ENCODE data around the gene ATP9B. TPM values are rescaled to one million over a fixed set of nuclear protein-coding genes. Genes with fewer than 3 reads are reported as not detected.

The ATP9B gene
- total RNA-seq, 1 donor from 2014 or later = 12.6 TPM

GRCh38 chr18:79229431-79229830 lies 160.2 kb downstream of the ATP9B start:
- H3K9ac ChIP-seq (ENCODE audit: low read length) = no peak overlapping the region
- no peak overlapping the region for H3K4me3 ChIP-seq (ENCODE audit: insufficient read depth, low read depth, low read length)
- DNase-seq (ENCODE audit: low read depth) = no peak
- Mint-ChIP-seq H3K9me3 (ENCODE audit: unreplicated experiment) (no peaks in the 10 kb centered on the region), H3K36me3 (ENCODE audit: low read depth, unreplicated experiment) (peaks cover 8% of the 10 kb centered on the region), H3K27me3 (ENCODE audit: low read depth, unreplicated experiment) (no peaks in the 10 kb centered on the region), H3K27ac (ENCODE audit: unreplicated experiment) (no peak overlapping the region), H3K4me1 (ENCODE audit: low read depth, unreplicated experiment) (peaks cover 2% of the 10 kb centered on the region), H3K4me3 (ENCODE audit: unreplicated experiment) (no peak overlapping the region)
- no peak overlapping the region for H3K4me2 ChIP-seq (ENCODE audit: low read length)
- no peaks in the 10 kb centered on the region for H3K9me3 ChIP-seq (ENCODE audit: insufficient read depth, low read depth, low read length)
- no peaks in the 10 kb centered on the region for H3K27me3 ChIP-seq (ENCODE audit: insufficient read depth, low read length)
- FAIRE-seq = no peak
- H3K27ac ChIP-seq (ENCODE audit: low read depth, low read length) = no peak overlapping the region
- TF ChIP-seq CTCF (IDR thresholded peaks at IDR 0.05; ENCODE audit: insufficient read depth, low read depth, low read length) = no peak
- no peak for TF ChIP-seq EZH2 (IDR thresholded peaks at IDR 0.05; ENCODE audit: insufficient read depth, low read length)
- no peak overlapping the region for H2AFZ ChIP-seq (ENCODE audit: low read depth, low read length)
- H4K20me1 ChIP-seq (ENCODE audit: insufficient read depth, low read length) = no peaks in the 10 kb centered on the region
- no peaks in the 10 kb centered on the region for H3K36me3 ChIP-seq (ENCODE audit: insufficient read depth, low read length)
- H3K79me2 ChIP-seq (ENCODE audit: insufficient read depth, low read length) = no peaks in the 10 kb centered on the region
- peaks cover 2% of the 10 kb centered on the region for H3K4me1 ChIP-seq (ENCODE audit: insufficient read depth, low read length)

GRCh38 chr18:79234438-79234837 lies 165.2 kb downstream of the ATP9B start:
- no peak overlapping the region for H3K4me3 ChIP-seq (ENCODE audit: insufficient read depth, low read depth, low read length)
- no peaks in the 10 kb centered on the region for H3K4me1 ChIP-seq (ENCODE audit: insufficient read depth, low read length)
- FAIRE-seq (no peak), DNase-seq (ENCODE audit: low read depth) (no peak)
- Mint-ChIP-seq H3K4me1 (ENCODE audit: low read depth, unreplicated experiment) (no peaks in the 10 kb centered on the region), H3K9me3 (ENCODE audit: unreplicated experiment) (peaks cover 1% of the 10 kb centered on the region), H3K27ac (ENCODE audit: unreplicated experiment) (no peak overlapping the region), H3K27me3 (ENCODE audit: low read depth, unreplicated experiment) (no peaks in the 10 kb centered on the region), H3K36me3 (ENCODE audit: low read depth, unreplicated experiment) (peaks cover 2% of the 10 kb centered on the region), H3K4me3 (ENCODE audit: unreplicated experiment) (no peak overlapping the region)
- H3K9me3 ChIP-seq (ENCODE audit: insufficient read depth, low read depth, low read length) = no peaks in the 10 kb centered on the region
- no peaks in the 10 kb centered on the region for H4K20me1 ChIP-seq (ENCODE audit: insufficient read depth, low read length)
- no peak overlapping the region for H3K4me2 ChIP-seq (ENCODE audit: low read length)
- no peak overlapping the region for H2AFZ ChIP-seq (ENCODE audit: low read depth, low read length)
- TF ChIP-seq CTCF (IDR thresholded peaks at IDR 0.05; ENCODE audit: insufficient read depth, low read depth, low read length) (no peak), EZH2 (IDR thresholded peaks at IDR 0.05; ENCODE audit: insufficient read depth, low read length) (no peak)
- H3K27me3 ChIP-seq (ENCODE audit: insufficient read depth, low read length) = no peaks in the 10 kb centered on the region
- no peak overlapping the region for H3K9ac ChIP-seq (ENCODE audit: low read length)
- no peaks in the 10 kb centered on the region for H3K79me2 ChIP-seq (ENCODE audit: insufficient read depth, low read length)
- no peak overlapping the region for H3K27ac ChIP-seq (ENCODE audit: low read depth, low read length)
- no peaks in the 10 kb centered on the region for H3K36me3 ChIP-seq (ENCODE audit: insufficient read depth, low read length)

- Histone ChIP-seq H3K4me1 (ENCODE audit: insufficient read depth, low read length) (no peaks in the 10 kb centered on the region), H3K9ac (ENCODE audit: low read length) (no peak overlapping the region), H2AFZ (ENCODE audit: low read depth, low read length) (no peak overlapping the region), H3K27me3 (ENCODE audit: insufficient read depth, low read length) (no peaks in the 10 kb centered on the region), H3K9me3 (ENCODE audit: insufficient read depth, low read depth, low read length) (no peaks in the 10 kb centered on the region), H3K79me2 (ENCODE audit: insufficient read depth, low read length) (no peaks in the 10 kb centered on the region), H3K36me3 (ENCODE audit: insufficient read depth, low read length) (no peaks in the 10 kb centered on the region), H4K20me1 (ENCODE audit: insufficient read depth, low read length) (no peaks in the 10 kb centered on the region), H3K4me2 (ENCODE audit: low read length) (no peak overlapping the region), H3K27ac (ENCODE audit: low read depth, low read length) (no peak overlapping the region), H3K4me3 (ENCODE audit: insufficient read depth, low read depth, low read length) (no peak overlapping the region)
- no peaks in the 10 kb centered on the region for H3K4me1 Mint-ChIP-seq (ENCODE audit: low read depth, unreplicated experiment)
- FAIRE-seq (no peak), DNase-seq (ENCODE audit: low read depth) (no peak)
- H3K27ac Mint-ChIP-seq (ENCODE audit: unreplicated experiment) = no peak overlapping the region
- TF ChIP-seq EZH2 (IDR thresholded peaks at IDR 0.05; ENCODE audit: insufficient read depth, low read length) = no peak
- no peak for TF ChIP-seq CTCF (IDR thresholded peaks at IDR 0.05; ENCODE audit: insufficient read depth, low read depth, low read length)
- H3K4me3 Mint-ChIP-seq (ENCODE audit: unreplicated experiment) = no peak overlapping the region
- H3K27me3 Mint-ChIP-seq (ENCODE audit: low read depth, unreplicated experiment) = no peaks in the 10 kb centered on the region
- peaks cover 1% of the 10 kb centered on the region for H3K9me3 Mint-ChIP-seq (ENCODE audit: unreplicated experiment)
- H3K36me3 Mint-ChIP-seq (ENCODE audit: low read depth, unreplicated experiment) = no peaks in the 10 kb centered on the region
Measured at GRCh38 chr18:79239631-79240030, 170.4 kb downstream of the ATP9B start.

All from astrocyte (in vitro differentiated cells and primary cell).